ENCODE measurements around the gene TADA1. TPM values are rescaled to one million over a fixed set of nuclear protein-coding genes. Genes with fewer than 3 reads are reported as not detected.

Gene TADA1, protein sequence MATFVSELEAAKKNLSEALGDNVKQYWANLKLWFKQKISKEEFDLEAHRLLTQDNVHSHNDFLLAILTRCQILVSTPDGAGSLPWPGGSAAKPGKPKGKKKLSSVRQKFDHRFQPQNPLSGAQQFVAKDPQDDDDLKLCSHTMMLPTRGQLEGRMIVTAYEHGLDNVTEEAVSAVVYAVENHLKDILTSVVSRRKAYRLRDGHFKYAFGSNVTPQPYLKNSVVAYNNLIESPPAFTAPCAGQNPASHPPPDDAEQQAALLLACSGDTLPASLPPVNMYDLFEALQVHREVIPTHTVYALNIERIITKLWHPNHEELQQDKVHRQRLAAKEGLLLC
- 35.4 and 41.7 TPM in 2 replicates for polyA plus RNA-seq (2014; cell fraction: cytosol; rRNA removed)
- polyA plus RNA-seq (2014; cell fraction: nucleus; rRNA removed), result 31.4 and 31.6 TPM in 2 replicates

DNA sequence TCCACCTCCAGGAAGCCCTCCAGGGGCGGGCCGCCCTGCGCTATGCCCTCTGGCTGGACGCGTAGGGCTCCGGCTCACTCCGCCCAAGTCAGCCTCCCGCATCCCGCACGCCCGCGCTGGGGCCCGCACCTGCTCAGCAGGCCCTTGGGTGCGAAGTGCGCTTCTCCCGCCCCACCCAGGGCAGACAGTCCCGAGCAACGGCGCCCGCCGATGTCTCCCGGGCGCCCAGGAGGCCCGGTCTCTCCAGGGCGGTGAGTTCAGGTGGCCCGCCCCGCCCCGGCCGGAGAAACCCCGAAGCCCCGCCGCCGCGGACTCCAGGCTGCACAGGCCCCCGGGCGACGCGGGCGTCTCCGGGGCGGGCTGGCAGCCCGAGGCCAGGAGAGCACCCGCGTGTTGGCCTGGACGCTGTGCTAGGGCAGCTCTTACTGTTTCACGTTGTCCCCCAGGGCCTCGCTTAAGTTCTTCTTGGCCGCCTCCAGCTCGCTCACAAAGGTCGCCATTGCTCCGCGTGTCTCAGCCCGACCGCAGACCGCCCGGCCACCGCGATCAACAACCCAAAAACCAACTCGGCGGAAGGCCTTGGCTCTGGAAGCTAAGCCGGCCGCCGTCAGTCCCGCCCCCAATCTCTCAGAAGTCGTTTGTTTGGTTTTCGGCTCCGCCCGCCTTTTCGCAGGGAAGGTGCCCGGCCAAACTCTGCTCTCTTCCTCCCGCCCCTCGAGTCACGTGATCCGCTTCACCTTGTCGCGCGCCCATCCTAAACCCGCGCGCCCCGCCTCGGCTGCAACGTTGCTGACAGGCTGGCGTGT is at the start of gene TADA1:
Gene TADA1, minus strand, starts transcription at position 531 of the 806 bp plus-strand sequence. Its CDS starts 31 bp downstream, at position 500.
- peak; percentile 98 for DNase-seq (ENCODE audit: low spot score)

DNA sequence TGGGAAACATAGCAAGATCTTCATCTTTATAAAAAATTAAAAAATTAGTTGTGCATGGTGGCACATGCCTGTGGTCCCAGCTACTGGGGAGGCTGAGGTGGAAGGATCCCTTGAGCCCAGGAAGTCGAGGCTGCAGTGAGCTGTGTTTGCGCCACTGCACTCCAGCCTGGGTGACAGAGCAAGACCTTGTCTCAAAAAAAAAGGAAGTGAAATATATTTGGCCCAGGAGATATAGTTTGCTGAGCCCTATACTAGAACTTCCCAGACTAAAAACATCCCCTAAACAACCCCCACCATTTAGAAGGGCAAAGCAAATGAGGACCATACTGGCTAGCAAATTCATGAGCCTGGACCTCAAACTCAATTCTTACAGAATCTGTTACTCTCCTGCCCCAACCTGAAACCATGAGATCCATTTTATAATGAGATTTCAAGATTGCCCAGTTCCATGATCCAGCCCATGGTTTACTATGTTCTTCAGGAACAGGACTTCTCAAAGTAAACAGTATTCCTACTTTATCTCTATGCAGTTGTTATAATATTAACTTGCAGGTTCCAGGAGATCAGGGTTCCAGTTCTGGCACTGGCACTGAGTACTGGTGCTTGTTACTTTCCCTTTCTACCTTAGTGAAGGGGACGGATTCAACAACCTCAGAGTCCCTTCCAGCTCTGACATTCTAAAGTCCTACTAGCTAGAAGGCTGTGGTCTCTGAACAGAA is 48.9 kb upstream of the TADA1 start:
- no peak for DNase-seq (ENCODE audit: low spot score)

DNA sequence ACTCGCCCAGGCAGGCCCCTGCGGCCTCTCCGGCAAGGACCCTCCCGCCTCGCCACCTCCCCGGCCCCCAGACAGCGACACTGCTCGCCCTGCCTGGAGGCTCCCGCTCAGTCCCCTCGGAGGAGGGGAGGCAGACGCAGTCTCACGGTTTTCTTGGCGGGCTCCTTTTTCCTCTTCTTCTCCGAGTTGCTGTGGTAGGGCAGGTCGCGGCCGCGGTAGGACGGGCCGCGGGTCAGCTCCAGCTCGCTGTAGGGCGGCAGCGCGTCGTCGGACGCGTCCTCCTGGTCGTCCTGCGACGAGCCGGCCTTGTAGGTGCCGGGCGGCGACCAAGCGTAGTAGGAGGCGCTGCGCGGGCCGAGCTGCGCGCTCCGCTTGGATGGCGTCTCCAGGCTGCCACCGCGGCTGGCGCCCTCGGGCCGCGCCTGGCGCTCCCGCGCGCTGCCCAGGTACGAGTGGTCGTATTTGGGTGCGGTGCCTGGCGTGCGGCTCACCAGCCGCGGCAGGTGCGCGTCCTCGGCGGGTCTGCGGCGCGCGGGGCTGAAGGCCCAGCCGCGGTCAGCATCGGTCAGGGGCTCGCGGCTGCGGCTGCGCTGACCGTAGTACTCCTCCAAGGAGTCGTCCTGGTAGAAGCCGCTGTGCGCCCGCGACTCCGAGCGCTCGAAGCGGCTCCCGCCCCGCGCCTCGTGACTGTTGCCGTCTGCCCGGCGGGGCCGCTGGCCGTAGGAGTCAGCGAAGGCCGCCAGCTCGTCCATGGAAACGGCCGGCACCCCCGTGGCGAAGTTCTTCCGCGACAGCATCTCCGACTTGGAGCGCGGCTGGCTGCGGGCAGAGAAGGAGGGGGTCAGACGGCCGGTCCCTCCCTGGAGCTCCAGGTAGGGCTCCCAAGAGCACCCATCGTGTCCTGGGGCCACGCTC is 44.8 kb upstream of the TADA1 start:
- no peak for DNase-seq (ENCODE audit: low spot score)

DNA sequence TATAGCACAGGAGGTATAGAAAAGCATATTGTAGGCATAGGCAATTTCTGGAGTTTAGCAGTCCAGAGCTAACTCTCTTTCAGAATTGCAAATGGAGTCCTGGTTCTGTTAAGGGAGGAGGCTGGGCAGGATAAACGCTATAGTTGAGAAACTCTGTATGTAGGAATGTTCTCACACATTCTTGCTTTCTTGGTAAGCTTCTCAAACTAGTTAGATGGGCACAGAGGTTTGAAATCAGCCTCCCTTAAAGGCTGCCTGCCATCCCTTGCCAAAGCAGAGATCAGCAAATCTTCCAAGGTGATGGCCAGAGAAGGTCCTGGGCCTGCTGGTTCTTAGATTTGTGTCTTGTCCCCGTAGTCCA is 42.9 kb upstream of the TADA1 start:
- DNase-seq (ENCODE audit: low spot score), result no peak

DNA sequence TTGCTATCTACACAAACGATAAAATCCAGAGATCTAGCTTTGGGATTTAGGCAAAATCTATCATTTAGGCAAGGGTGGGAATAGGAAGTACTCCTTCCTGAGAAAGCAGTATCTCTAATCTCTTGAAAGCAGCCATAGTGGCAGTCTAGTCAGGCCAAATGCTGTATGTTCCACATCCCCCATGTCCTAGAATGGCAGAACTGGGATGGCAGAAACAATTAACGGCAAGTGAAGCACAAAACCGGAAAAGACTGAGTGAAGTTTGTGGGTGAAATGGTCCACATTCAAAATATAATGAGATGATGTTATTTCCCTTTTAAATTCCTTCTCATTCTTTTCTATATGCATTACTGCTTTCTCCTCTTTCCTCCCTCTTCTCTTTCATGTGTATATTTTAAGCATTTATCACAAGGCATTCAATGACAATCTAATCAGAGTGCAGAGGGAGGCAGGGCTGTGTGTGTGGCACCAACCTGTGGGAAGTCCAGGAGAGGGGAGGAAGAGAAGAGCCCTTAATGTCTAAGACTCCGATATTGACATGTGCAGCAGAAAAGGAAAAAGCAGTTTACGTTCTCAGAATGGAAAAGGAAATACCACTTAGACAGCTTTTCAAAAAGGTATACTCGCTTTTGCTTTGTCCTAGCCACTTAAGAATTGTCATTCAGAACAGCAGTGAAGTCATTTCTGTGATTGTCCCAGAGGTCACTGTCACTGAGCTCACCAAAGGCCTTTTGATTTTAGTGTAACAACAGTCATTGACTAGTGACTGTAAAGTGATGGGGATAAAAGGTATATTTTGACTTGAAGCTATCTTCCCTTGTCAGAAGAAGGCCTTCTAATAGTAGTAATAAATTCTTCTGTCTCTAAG is 42.3 kb upstream of the TADA1 start:
- no peak for DNase-seq (ENCODE audit: low spot score)

DNA sequence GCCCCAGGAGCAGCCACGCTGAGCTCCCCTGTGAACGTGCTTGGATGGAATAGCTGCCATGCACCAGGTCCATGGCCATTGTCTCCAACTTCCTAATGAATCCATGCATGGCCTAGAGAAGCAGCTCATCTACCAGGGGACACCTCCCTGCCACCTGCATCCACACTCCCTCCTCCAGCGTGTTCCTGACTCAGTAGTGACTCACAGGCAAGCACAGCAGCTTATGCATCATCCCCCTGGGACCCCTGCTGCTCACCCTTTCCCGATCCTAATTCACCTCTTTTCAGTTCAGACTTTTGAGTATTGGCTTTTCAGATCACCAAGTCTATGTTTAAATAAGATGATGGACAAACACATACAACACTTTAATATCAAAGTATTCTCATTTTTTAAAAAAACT is 39.9 kb upstream of the TADA1 start:
- DNase-seq (ENCODE audit: low spot score), result no peak

DNA sequence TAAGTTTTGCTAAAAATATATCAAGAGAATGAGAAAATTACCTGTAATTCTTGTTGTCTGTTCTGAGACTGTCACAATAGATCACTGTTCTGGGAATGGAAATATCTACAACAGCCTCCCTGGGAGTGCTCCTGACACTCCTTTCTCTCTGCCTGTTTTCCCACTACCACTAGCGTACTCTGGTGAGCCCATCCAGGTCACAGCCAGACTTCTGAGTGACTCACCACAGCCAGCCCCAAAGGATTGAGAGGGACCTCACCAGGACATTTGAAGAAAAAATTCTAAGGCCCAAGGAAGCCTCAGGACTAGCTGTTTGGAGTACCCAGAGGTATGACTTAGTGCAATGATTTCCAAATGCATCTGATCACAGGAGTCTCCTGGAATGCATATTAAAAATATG is 39.0 kb upstream of the TADA1 start:
- no peak for DNase-seq (ENCODE audit: low spot score)

DNA sequence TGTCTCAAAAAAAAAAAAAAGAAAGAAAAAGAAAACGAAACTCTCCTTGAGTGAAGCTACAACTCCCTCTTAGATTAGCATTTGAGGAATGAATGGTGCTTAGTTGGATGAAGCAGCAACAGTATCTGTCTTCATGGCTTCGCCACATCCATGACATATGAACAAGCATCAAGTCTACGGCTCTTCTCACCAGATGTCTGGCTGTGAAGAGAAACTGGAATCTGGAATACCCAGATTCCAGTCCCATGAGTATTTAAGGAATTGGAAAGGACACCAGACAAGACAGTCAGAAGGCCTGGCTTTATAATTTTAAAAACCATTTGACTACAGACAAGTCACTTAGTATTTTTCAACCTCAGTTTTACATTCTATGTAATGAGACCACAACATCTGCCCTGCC is 38.0 kb upstream of the TADA1 start:
- DNase-seq (ENCODE audit: low spot score), result no peak

DNA sequence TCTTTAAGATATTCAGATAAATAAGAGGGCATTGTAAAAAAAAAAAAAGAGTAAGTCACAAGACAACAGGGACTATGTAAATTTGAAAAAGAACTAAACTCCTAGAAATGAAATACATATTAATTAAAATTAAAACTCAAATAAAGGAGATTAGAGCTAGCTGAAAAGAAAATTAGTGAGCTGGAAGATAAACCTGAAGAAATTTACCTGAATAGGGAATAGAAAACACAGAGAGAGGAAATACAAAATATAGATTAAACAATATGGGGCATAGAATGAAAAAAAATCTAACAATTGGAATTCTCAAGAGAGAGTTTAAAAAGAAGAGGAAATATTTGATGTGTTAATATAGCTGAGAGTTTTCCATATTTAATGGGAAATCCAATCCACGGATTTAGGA is 35.6 kb upstream of the TADA1 start:
- no peak for DNase-seq (ENCODE audit: low spot score)

DNA sequence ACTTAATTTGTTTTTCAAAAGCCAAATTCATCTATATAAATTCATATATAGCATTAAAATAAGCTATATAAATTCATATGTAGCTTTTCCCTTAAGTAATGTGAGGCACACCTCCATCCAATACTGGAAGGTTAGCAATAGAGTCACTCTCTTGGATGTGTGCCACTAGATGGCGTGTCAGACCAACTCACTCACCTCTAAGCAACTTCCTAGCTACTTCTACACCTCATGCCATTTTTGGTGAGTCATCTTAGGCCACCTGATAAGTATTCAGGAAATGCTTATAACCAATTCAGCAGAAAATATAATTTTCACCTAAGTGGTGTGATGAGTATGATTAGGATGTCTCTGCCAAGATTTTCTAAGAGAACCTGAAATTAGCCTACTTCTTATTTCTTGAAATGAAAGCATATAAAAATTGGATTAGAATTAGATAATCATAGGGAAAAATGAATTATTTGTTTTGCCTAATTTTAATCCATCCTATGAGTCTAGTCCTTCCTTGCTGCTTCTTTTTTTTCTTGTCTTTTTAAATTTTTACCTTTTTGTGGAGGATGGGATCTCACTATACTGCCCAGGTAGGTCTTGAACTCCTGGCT is 34.4 kb upstream of the TADA1 start:
- DNase-seq (ENCODE audit: low spot score), result peak; percentile 72

DNA sequence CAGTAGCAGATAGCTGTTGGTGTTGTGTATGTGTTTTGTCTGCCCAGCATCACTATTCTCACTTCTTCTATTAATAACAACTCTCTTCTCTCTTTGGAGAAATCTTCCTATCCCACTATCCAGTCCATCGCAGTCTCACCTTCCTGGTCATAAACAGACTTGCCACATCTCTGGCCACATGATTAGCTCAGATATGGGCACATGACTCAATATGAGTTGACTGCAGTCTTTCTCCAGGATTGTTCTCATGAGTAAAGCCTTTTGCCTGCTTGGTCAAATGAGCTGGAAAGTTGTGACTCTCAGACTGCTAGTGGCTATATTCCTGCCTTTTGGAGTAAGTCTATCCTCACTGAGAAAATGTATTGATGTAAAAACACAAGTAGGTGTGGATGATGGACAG is 32.9 kb upstream of the TADA1 start:
- no peak for DNase-seq (ENCODE audit: low spot score)

DNA sequence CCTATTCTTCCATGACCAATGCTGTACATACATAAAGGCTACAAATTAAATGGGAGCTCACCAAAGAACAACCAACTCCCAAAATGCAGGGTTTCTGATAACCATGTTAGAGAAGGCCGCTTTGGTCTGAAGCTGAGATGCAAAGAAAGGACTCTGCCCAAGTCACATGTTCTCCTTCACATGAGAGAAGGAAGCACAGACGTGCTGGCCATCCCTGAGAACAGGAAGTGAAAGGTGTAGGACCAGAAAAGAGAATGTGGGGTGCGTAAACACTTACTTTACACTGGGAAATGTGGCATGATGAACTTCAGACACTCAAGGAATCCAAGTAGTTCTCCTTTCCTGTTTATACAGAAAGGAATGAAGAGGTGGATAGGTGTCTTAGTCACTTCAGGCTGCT is 31.7 kb upstream of the TADA1 start:
- DNase-seq (ENCODE audit: low spot score), result no peak

DNA sequence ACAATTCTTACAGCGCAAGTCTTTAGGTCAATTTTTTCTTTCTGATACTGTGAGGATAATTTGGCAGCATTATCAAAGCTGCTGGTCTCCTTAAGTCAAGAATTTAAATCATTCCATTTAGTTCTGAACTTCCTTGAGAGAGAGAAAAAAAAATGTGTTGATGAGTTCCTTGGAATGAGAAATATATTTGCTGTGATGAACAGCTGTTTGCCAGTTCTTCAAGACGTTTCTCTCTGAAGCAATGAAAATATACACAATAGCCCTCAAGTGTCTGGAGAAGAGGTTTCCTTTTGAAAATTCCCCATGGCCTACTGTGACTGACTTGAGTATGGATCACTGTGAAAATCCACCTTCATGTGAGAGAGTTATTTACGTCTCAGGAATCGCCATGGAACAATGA is 31.0 kb upstream of the TADA1 start:
- no peak for DNase-seq (ENCODE audit: low spot score)

DNA sequence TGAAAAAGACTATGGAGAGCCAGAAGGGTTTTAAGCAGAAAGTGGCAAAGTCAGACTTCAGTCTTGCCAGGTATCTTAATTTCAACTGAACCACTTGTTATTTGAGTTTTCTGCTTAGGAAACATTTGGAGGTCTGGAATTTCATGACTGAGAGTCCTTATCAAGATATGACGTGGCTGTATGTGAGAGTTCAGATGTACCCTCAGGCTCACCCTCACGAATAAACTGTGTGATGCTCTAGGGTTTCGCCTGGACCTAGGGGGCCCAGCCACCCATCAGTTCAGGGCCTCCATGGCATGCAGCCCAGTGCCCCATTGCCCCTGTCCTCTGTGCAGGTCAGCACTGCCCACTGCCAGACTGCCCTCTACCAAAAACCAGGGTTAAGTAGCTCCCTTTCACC is 30.6 kb upstream of the TADA1 start:
- no peak for DNase-seq (ENCODE audit: low spot score)

DNA sequence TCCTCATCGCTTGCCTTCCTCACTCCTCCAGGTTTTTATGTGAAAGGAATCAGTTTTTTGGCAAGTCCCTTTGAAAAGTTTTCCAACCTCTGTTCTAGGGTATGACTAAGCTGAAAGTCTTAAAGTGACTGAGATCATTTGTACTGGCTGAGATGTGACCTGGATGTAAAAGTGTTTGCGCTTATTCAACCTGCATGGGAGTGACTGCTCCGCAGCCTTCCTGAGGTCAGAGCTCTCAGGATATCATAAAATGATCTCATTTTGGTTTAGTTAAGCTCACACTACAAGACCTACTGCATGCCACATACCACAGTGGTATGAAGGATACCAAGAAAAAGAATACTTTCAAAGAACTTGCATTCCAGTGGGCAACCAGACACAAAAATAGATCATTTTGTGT is 29.8 kb upstream of the TADA1 start:
- no peak for DNase-seq (ENCODE audit: low spot score)

DNA sequence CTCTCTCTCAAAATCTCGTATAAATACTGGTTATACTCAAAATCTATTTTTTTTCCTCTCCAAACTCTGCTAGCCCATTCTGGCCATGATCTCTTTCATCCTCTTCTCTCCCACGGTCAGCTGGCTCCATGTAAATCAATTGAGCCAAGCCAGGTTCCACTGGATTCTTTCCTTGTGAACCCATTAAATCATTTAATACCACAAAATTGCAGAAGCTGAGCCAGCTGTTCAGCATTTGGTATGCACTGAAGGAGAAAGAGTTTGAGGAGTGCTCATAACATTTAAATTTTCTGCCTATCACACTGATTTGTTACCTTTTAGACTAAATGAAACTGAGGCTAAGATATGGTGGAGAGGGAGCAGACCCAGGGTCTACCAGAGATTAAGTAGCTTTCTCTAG is 29.1 kb upstream of the TADA1 start:
- DNase-seq (ENCODE audit: low spot score), result no peak

DNA sequence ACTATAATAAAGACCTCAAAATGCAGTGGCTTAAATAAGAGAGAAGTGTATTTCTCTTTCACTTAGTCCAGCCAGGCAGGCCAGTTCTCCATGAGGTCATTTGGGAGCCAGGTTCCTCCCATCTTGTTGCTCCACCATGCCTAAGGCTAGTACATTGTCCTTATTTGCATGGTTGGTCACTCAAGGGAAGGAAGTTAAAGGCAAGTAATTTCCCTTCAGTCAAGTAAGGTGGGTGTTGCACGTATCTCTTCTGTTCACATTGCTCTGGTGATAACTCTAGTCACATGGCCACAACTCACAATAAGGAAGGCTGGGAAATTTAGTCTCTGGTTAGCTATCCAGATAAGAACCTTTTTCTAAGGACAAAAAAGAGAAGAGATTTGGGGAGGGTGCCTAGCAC is 27.2 kb upstream of the TADA1 start:
- DNase-seq (ENCODE audit: low spot score), result no peak

DNA sequence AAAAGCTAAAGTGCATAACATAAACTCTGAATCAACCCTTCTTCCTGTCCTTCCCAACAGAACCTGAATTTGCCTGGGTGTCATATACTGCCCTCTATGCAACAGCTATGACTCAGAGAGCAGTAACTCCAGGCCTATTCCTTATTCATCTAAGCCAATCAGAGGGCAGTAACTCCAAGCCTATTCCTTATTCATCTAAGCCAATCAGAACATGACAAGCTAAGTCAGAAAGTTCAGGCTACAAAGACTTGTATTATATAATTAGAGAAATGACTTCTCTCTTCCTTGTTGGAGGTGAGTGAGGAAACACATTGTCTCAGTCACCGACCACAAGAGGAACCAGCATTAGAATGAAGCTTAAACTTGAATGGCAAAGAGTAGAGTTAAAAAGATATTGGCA is 26.2 kb upstream of the TADA1 start:
- DNase-seq (ENCODE audit: low spot score), result no peak

DNA sequence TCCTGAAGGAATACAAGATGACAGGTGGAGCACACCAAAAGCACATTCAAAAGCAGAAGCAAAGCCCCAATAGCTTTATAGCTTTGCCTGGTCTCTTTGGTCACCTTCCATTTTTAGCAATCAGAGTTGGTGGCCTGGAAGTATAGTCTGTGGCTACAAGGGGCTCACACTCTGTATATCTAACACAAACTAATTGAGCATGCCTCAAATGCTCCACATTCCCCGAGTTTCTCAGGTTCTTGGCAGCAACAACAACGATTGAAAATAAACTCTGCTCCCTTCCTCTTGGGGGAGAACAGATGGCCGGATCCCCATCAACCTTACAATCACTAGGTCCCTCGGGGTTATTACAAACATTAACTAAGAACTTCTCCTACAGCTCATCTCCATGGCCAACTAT is 24.9 kb upstream of the TADA1 start:
- DNase-seq (ENCODE audit: low spot score), result no peak

DNA sequence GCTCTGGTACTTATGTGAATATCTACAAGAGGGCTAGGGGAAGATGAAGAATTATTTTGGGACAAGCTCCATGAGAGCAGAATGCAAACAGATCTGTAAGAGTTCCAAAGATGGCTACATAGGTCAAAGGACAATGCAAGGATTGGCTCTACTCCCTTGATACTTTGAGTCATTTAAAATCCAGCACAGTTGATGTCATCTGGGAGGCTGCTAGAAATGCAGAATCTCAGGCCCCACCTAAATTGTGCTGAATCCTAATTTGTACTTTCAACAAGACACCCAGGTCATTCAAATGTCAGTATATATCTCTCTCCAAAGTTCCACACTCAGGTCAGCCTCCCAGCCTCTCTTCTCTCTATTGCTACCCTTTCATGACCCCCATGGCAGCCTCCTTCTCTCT is 23.7 kb upstream of the TADA1 start:
- no peak for DNase-seq (ENCODE audit: low spot score)
